DMS79 (cell line): Measurements from ENCODE around the gene ANKRD37.
A peak's percentile ranks its signal among the peaks of the same experiment; 100 is the strongest.
"Not testable (repeated sequence)": the region's sequence is repeated elsewhere in the genome, so short reads cannot be mapped to it uniquely, and the experiment has no call there.

Source experiments
- DNase-seq: peaks from one replicate; lab custom pipeline; 2025; lab: John Stamatoyannopoulos, UW

ANKRD37 gene, protein sequence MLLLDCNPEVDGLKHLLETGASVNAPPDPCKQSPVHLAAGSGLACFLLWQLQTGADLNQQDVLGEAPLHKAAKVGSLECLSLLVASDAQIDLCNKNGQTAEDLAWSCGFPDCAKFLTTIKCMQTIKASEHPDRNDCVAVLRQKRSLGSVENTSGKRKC

DNA sequence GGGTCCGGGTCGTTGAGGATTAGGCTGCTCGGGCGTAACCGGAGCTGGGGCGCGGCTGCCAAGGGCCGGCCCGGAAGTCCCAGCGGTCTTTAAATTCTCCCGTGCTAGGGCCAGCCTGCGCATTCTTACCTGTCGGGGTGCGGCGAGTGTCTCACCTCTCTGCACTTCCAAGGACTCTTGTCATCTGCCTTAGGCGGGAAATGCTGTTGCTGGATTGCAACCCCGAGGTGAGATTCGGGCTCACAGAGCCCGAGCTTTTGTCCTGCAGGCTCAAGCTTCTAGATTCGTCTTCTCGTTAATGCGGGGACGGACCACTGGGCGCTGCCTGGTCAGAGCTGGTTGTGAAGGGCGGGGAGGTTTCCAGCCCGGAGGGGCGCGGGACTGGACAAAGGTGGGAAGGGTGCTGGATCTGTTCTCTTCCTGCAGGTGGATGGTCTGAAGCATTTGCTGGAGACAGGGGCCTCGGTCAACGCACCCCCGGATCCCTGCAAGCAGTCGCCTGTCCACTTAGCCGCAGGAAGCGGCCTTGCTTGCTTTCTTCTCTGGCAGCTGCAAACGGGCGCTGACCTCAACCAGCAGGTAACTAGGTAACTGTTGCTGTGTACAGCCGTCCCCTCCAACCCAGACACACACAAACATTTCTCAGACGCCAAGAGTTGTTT, at the start of gene ANKRD37:
Gene ANKRD37 (plus strand): TSS at position 118 of the 662 bp plus-strand sequence. CDS start 83 bp downstream, at position 201.
- peak; percentile 17 for DNase-seq

DNA sequence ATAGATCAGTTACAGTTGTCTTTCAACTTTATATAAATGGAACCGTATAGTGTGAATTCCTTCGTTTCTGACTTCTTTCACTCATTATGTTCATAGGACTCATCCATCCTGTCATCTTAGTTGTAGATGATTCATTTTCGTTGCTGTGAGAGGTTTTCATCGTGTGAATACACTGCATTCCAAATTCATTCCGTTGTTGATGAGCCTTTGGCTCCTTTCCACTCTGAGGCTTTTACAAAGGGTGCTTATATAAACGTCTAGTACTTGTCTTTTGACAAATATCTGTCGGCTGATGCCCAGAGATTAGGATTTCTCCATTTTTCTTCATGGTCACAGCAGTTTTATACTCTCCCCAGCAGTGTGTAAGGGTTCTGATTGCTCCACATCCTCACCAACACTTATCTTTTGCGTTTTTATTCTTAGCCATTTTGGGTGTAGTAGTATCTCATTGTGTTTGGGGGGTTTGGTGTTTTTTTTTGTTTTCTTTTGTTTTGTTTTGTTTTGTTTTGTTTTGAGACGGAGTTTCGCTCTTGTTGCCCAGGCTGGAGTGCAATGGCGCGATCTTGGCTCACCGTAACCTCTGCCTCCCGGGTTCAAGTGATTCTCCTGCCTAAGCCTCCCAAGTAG, 49.6 kb upstream of the ANKRD37 start:
- DNase-seq: no peak

- no peak for DNase-seq
Measured at GRCh38 chr4:185351691-185352090, 45.0 kb upstream of the ANKRD37 start.

- DNase-seq: no peak
Measured at GRCh38 chr4:185352202-185352601, 44.4 kb upstream of the ANKRD37 start.

- DNase-seq: no peak
Measured at GRCh38 chr4:185352741-185353140, 43.9 kb upstream of the ANKRD37 start.

- DNase-seq: no peak
Measured at GRCh38 chr4:185357211-185357610, 39.4 kb upstream of the ANKRD37 start.

DNA sequence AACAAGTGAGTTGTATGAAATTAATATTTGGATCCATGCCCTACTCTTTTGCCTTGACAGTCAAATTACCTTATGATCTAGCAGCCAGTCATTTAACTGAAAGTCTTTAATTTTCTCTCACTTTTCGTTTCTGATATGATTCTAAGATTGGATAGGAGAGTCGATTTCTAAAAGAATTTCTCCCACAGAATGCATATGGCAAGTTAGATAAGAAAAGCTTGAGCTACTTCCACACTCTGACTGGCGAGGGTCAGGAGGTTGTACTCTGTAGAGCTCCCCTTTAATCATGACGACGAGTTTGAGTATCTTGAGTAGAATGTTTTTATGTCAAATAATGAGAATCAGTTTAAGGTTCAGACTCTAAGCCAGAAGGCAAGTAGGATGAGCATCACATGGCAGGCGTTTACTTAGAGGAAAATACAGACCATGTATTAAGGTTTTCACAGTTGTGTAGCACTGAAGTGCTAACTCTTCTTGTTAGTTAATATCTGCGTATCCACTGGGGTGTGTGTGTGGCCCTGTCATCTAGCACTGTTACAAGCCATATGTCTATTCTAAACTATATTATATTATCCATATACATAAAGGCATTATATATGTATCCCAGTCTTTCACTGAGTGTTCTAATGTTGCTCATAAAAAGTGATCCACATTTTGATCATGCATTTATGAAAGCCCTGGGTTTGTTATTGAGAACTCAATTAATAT, 38.8 kb upstream of the ANKRD37 start:
- DNase-seq: no peak

GRCh38 chr4:185358514-185358913, 38.1 kb upstream of the ANKRD37 start:
- no peak for DNase-seq

GRCh38 chr4:185358959-185359358, 37.7 kb upstream of the ANKRD37 start:
- DNase-seq: no peak

GRCh38 chr4:185359767-185360446, 36.7 kb upstream of the ANKRD37 start:
- DNase-seq: no peak

DNA sequence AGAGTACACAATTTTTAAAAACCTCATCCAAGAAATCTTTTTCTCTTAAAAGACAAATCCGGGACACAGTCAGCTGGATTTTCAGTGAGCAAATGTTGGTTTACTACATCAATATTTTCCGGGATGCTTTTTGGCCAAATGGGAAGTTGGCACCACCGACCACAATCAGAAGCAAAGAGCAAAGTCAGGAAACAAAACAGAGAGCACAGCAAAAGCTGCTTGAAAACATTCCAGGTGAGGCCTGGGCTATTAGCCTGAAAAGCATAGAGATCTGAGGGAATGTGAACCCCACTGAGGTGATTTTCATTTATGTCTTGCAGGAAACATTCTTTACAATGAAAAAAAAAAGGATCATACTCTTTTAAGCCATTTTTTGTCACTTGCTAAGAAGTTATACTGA, 34.8 kb upstream of the ANKRD37 start:
- no peak for DNase-seq

DNA sequence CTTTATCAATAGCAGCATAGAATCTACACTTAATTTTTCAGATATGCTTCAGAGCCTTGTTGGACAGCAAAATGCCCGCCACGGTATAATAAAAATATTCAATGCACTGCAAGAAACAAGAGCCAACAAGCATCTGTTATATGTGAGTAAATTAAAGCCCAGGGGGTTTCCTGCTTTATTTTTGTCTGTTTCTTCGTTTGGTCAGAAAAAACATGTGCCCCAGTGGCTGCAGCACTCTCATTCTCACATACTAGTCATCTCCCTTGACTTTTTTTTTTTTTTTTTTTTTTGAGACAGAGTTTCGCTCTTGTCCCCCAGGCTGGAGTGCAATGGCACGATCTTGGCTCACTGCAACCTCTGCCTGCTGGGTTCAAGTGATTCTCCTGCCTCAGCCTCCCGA, 34.1 kb upstream of the ANKRD37 start:
- DNase-seq: not testable (repeated sequence)

- DNase-seq: no peak
Measured at GRCh38 chr4:185363251-185363650, 33.4 kb upstream of the ANKRD37 start.

DNA sequence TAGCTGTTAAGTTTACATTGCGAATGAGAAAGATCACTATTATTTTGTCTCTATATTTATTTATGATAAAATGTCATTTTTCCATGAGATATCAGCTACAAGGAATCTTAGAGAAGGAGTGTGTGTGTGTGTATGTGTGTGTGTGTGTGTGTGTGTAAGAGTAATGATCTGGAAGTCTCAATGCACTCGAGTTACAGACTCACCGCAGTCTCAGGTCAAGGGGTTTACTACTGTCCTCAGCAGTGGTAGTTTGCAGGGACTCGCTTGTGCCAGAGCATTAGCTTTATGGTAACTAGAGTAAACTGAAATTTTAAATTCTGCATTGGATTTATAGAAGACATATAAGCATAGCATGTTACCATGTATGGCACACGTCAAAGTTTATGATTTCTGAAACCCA, 31.8 kb upstream of the ANKRD37 start:
- DNase-seq: no peak

DNA sequence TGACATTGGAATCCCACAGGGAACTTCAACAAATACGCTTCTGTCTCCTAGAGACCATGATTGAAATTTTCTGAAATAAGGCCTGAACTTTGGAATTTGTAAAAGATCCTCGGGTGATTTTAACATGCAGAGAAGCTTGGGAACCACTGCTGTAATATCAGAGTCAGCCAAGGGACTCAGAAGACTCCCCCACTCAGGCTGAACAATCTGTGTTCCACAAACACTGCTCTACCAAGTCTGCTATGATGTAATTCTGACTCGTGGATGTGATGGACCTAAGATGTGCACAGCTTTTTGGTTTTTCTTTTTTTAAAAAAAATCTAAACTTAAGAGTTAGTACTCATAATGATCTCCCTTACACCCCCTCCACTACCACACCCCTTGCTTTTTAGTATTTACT, 26.9 kb upstream of the ANKRD37 start:
- no peak for DNase-seq

DNA sequence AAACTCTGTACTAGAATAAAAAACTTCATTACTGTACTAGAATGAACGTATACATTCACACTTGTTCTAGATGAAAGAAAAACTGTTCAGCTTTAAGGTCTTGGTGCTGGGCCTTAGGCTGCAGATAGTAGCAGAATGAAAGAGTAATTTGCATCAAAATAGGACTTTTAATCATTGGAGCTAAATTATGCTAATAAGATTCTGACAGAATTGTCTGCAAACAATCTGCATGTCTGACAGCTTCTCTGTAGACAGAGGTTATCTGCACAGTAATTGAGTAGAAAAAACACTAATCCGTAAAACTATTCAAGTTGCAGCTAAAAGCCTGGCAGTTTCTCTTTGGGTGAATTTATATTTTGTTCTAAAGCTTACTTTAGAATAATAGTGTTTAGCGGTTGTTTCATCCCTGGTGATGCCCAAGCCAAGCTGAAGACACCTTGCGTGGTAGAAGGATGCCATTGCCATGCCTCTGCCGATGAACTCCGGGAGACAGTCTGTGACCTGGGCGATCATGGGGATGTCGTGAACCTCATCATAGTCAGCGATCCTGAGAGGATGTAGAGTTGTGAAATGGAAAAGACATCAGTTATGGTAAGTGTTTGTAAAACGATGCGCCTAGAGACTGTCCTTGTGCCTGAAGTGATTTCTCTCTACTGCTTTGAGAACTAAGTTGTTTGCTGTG, 26.2 kb upstream of the ANKRD37 start:
- no peak for DNase-seq

DNA sequence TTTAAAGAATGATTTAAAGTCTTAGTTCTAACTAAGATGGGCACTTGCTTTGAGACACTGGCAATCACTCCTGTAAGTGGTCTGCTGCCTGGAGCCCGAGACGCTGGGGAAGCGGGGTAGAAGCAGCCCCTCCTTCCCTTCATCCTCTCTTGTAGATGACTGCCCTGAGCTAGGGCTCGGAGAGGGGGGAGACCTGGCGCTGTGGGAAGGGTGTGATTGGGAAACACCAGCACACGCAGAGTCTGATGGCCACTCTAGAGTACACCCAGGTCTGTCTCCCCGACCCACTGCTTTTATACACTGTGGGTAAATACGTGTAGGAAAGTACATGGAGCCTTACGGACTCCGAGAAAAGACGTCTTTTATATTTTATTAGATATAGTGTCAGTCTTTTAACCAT, 24.9 kb upstream of the ANKRD37 start:
- no peak for DNase-seq

GRCh38 chr4:185374027-185374426, 22.6 kb upstream of the ANKRD37 start:
- DNase-seq: no peak

GRCh38 chr4:185374573-185374972, 22.1 kb upstream of the ANKRD37 start:
- DNase-seq: no peak

- no peak for DNase-seq
Measured at GRCh38 chr4:185378264-185378663, 18.4 kb upstream of the ANKRD37 start.
